Right cardiac atrium (tissue), 5 donors: ENCODE measurements around the gene ADAM19. TPM values are rescaled to one million over a fixed set of nuclear protein-coding genes. Genes with fewer than 3 reads are reported as not detected.

Experiments
- ATAC-seq, 2 donors: fragments of 200-7000 bp; cut with Tn5 transposase; one replicate each; pipeline versions ENCODE4 v1.8.0 to v1.9.1; 2020; ENCODE audit warnings: moderate library complexity in 2 of 2, mild to moderate bottlenecking in 1 of 2
- DNase-seq, 3 donors: peaks; one replicate each; pipeline ENCODE4 v3.0.0-alpha.2; 2020
- H3K27ac ChIP-seq: one replicate; pipeline ENCODE4 v1.5.1; 2013; ENCODE audit warnings: mild to moderate bottlenecking, low read length, control low read depth, moderate library complexity
- H3K27me3 ChIP-seq: one replicate; pipeline ENCODE4 v1.6.1; 2013; ENCODE audit not compliant: control insufficient read depth, insufficient read depth
- H3K4me1 ChIP-seq: one replicate; pipeline ENCODE4 v1.6.1; 2013; ENCODE audit warnings: low read length; ENCODE audit not compliant: control insufficient read depth, insufficient read depth
- H3K4me3 ChIP-seq: one replicate; pipeline ENCODE4 v1.5.1; 2013; ENCODE audit warnings: low read length, control low read depth
- H3K9me3 ChIP-seq: one replicate; pipeline ENCODE4 v1.6.1; 2013; ENCODE audit warnings: low read length; ENCODE audit not compliant: control insufficient read depth
- WGBS: extraction: QIAGEN DNeasy Blood & Tissue Kit; methylation state at CpG from one replicate; pipeline ENCODE4 v1.1.7; 2013; 5-methylcytosine and 5-hydroxymethylcytosine counted together
- intact Hi-C, 4 donors: fragments of 100-400 bp; cut with DNase I; formaldehyde crosslinking; loops; one replicate each; pipeline versions ENCODE4 v1.11.0 to v1.14.0; 2022 to 2023
- polyA plus RNA-seq: library from polyadenylated mRNA; stranded (reverse); fragments of 200-250 nt; gene quantifications from one replicate; pipeline ENCODE4 v1.2.3, GENCODE V29; 2013
- total RNA-seq, 4 donors: library from RNA; stranded (reverse); fragmentation: NEBNext Ultra II Directional; extraction: Animal tissue kit (Norgen Biotek cat#: 25700); gene quantifications; one replicate each; pipeline ENCODE4 v1.2.1, GENCODE V29; 2021
- donor health status: healthy with polysubstance abuse.
- donor health status: DM: no; HTN: yes; CAD: no.
- donor health status: DM: no; HTN: no; CAD: no.
- donor health status: DM: no; HTN: yes; CAD: no; lungs with severe emphysema.
- donor health status: DM: yes; HTN: yes; CAD: no.

Gene ADAM19
- total and polyA plus RNA-seq, 5 donors = 10.5 to 60.2 (median 24.0) TPM

DNA sequence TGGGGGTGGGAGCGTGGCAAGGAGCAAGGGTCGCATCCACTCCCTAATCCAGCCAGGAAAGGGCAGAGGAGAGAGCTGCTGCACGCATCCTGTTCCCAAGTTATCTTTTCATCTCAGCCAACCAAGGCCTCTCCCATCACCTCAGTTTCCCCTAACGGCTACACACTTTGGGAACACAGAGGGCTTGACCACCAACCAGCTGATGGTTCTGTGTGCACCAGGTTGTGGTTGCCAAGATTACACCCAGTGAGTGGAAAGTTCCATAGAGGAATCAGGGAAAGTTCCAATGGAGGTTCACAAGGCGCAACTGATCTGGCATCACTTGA, 53.9 kb downstream of the ADAM19 start:
- H3K27me3 ChIP-seq = no peaks in the 10 kb centered on the region
- ATAC-seq (peak in 1 of 2 donors; percentile 50), DNase-seq (no peak)
- H3K4me1 ChIP-seq = peaks cover 5% of the 10 kb centered on the region
- H3K4me3 ChIP-seq = no peak overlapping the region
- H3K27ac ChIP-seq = peak overlapping the region; percentile 5
- 82% methylated on average over 5 of the region's 5 CpGs for WGBS
- no peaks in the 10 kb centered on the region for H3K9me3 ChIP-seq
- intact Hi-C loops = loop anchor here in 2 of 4 donors (5.0 to 10.0 kb wide), 2 partner anchors 41 to 53 kb away; partner anchors contain the start of gene ADAM19 (in 1 of the 2)

DNA sequence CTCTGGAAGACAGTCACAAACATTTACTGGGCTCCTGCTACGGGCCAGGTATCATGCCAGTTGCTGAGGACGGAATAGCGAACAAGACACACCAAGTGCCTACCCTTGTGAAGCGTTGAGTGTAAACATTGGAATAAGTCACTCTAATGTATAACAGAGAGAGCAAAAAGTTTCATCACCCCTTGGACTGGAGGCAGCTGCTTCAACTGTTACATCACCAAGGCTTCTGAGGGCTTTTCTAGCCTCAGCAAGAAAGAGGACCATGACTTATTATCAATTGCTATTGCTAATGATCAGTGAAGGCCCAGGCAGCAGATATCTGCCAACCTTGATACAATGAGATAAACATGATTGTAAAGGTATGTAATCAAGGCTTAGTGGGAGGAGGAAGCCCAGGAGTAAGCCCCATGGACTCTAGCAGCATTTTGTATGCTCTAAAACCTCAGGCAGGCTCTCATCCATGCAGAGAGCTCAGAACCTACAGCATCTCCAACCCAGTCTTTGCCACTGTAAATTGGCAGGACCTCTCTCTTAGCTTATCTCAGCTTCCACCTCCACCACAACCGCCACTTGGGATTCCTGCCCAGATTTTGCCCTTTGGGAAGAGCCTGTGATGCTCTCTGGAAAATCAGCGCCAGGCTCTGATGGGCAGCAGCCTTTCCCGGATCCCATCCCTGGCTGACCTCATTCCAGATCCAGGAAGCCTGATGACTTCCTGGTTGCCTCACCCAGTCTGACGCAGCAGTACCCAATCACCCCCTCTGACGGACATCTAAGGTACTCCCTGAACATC, 54.5 kb downstream of the ADAM19 start:
- 50% methylated on average over 9 of the region's 9 CpGs for WGBS
- Histone ChIP-seq H3K4me1 (peaks cover 8% of the 10 kb centered on the region), H3K4me3 (no peak overlapping the region), H3K9me3 (no peaks in the 10 kb centered on the region), H3K27me3 (no peaks in the 10 kb centered on the region), H3K27ac (peak overlapping the region; percentile 5)
- ATAC-seq (peak; percentile 69 to 87), DNase-seq (peak; percentile 66 to 85 (median 79))
- intact Hi-C loops = loop anchor here in 2 of 4 donors (5.0 to 10.0 kb wide), 2 partner anchors 41 to 54 kb away; partner anchors contain the start of gene ADAM19 (in 1 of the 2)

DNA sequence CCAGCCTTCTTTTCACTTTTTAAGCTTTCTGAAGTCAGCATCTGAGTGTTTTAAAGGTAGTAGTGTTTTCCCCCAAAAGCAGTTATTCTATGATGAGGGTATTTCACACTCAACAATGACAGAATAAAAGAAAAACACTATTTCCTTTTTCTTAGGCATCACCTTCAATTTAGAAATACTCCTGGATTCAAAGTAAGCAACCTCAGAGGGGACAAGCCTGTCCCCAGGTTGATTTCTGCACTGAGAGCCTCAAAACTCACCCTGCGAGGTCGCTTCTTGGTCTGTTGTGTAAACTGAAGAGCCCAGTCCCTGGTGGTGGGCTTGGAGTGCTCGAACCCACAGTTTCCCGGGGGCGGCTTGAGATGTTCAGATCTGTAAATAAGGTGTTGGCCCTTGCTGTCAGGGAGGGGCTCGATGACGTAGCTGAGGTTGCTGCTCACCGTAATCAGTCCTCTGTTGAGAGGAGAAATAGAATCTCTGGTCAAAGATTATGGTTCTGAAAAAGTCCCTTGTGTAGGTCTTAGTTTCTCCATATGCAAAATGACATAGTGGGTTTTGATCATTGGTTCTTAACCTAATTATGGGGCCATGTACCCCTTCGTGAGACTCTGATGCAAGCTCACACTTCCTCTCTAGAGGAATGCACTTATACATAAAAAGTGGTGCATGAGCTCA, 55.9 kb downstream of the ADAM19 start:
- intact Hi-C loops = loop anchor here in 3 of 4 donors (5.0 to 10.0 kb wide), 2 partner anchors 43 to 55 kb away; partner anchors contain the start of gene ADAM19 (in 2 of the 3)
- WGBS = 94% methylated on average over 9 of the region's 9 CpGs
- Histone ChIP-seq H3K9me3 (no peaks in the 10 kb centered on the region), H3K4me3 (no peak overlapping the region), H3K27ac (no peak overlapping the region), H3K27me3 (no peaks in the 10 kb centered on the region), H3K4me1 (peaks cover 9% of the 10 kb centered on the region)
- ATAC-seq (no peak), DNase-seq (no peak)

DNA sequence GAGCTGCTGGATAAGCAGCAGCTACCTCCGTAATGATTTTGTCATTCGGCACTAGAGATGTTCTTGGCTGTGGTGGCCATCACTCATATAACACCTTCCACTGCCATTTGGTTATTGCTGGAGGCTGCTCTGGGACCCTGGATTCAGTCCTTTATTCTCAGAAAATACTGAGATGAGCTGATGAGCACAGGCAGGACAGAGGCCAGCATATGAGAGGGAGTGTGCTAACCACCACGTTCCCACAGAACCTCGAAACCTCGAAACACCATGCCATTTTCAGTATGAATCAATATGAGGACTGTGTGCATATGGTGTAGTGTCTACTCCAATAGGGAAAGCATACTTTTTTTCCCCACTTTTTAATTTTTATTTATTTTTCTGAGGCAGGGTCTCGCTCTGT, 56.6 kb downstream of the ADAM19 start:
- H3K9me3 ChIP-seq = no peaks in the 10 kb centered on the region
- intact Hi-C loops = loop anchor here in 1 of 4 donors (10.0 kb wide), 1 partner anchor 56 kb away; the partner anchor contains the start of gene ADAM19
- H3K27ac ChIP-seq = no peak overlapping the region
- DNase-seq (no peak), ATAC-seq (no peak)
- no peaks in the 10 kb centered on the region for H3K27me3 ChIP-seq
- H3K4me3 ChIP-seq = no peak overlapping the region
- 69% methylated on average over 6 of the region's 6 CpGs for WGBS
- peaks cover 9% of the 10 kb centered on the region for H3K4me1 ChIP-seq

DNA sequence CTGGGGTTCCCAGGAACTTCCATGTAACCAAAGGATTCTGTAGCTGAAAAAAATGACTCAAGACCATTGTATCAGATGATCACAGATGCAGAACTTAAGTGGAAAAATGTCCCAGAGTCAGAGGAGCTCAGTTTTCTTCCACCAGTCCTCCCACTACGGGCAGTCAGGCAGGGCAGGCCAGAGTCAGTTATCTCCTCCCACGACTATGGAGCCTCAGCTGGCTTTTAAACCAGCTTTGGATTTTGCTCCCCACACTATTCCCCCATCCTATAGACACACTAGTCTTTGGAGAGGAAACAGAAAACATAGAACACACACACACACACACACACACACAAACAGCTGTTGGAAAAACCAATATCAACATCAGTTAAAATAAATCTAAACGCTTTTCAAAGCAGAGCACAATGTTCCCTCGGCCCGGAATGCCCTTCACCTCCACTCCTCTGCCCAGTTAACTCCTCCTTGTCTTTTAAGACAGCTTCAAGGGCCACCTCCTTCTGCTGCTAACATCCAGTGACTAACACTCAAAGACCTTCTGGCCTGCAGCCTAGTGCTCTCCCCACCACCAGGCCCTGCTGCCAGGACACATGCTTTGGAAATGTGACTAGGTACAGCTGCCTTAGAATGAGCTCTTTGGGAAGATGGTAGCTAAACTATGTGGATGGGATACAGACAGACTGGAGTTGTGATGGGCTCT, 58.8 kb downstream of the ADAM19 start:
- ATAC-seq (peak; percentile 77 to 80), DNase-seq (peak; percentile 78 to 85 (median 85))
- Histone ChIP-seq H3K27ac (peak overlapping the region; percentile 89), H3K27me3 (no peaks in the 10 kb centered on the region), H3K9me3 (no peaks in the 10 kb centered on the region), H3K4me1 (peaks cover 9% of the 10 kb centered on the region), H3K4me3 (no peak overlapping the region)
- intact Hi-C loops = loop anchor here in 1 of 4 donors (10.0 kb wide), 1 partner anchor 58 kb away; the partner anchor contains the start of gene ADAM19
- 28% methylated on average over 5 of the region's 5 CpGs for WGBS

DNA sequence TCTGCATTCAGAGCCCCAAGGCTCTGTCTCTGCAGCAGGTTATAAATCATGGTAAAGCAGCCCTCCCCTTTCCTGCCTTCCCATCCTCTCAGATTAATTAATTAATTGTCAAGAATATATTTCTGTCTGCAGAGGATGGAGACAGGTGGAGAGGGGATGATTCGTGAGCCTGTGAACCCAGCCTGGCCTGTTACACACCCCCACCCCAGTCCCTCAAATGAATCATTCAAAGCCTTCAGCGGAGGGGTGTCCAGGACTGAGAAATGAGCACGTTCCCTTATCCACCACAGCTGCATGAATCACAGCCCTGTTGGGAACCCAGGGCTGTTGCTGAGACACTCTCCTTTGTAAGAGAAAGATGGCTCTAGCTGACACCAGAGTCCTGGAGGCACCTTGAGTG, 59.6 kb downstream of the ADAM19 start:
- H3K27me3 ChIP-seq = no peaks in the 10 kb centered on the region
- WGBS = 56% methylated on average over 3 of the region's 3 CpGs
- ATAC-seq = peak in 1 of 2 donors; percentile 33
- H3K4me3 ChIP-seq = no peak overlapping the region
- H3K4me1 ChIP-seq = peaks cover 7% of the 10 kb centered on the region
- DNase-seq = no peak
- H3K9me3 ChIP-seq = no peaks in the 10 kb centered on the region
- intact Hi-C loops = loop anchor here in 1 of 4 donors (10.0 kb wide), 1 partner anchor 59 kb away; the partner anchor contains the start of gene ADAM19
- H3K27ac ChIP-seq = peak overlapping the region; percentile 89

DNA sequence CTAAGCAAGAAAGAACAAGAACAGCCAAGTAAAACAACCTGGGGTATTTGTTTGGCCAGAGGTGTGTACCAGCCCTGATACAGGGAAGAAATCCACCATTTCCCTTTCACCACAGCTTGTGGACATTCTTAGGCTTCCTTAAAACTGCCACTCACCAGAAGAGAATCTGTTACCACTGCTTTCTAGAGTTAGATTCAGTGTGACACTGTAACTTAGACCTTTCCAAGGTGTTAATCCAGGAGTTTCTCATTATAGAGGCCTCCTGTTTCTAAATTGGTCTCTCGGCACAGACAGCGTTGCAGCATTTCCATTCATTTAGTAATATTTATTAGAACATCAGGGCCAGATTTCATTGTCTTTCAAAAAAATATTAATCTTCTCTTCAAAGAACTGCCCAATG, 60.6 kb downstream of the ADAM19 start:
- intact Hi-C loops = loop anchor here in 1 of 4 donors (10.0 kb wide), 1 partner anchor 60 kb away; the partner anchor contains the start of gene ADAM19
- H3K27ac ChIP-seq = peak overlapping the region; percentile 42
- ATAC-seq = no peak
- no peak overlapping the region for H3K4me3 ChIP-seq
- H3K4me1 ChIP-seq = peaks cover 7% of the 10 kb centered on the region
- 83% methylated on average over 2 of the region's 2 CpGs for WGBS
- no peaks in the 10 kb centered on the region for H3K27me3 ChIP-seq
- no peaks in the 10 kb centered on the region for H3K9me3 ChIP-seq
- no peak for DNase-seq

DNA sequence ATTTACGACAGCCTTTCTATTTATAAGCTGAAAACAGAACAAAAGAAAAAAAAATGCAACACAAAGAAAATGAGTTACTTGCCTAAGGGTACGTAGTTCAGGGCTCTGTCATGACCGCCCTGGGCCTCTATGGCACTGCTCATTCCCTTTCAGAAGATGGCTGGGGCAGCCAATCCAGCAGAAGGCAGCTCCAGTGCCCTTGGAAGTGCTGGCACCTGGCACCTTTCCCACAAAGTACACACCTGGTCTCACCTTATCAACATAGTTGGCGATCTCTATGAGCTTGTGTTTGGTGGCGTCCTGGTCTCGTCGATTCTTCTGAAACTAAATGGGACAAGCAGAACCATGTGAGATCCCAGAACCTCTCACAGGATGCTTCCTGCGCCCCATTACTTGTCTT, 62.4 kb downstream of the ADAM19 start:
- 94% methylated on average over 8 of the region's 8 CpGs for WGBS
- intact Hi-C loops = loop anchor here in 2 of 4 donors (2.0 to 10.0 kb wide), 2 partner anchors 50 to 62 kb away; partner anchors contain the start of gene ADAM19 (in 1 of the 2)
- no peak overlapping the region for H3K27ac ChIP-seq

DNA sequence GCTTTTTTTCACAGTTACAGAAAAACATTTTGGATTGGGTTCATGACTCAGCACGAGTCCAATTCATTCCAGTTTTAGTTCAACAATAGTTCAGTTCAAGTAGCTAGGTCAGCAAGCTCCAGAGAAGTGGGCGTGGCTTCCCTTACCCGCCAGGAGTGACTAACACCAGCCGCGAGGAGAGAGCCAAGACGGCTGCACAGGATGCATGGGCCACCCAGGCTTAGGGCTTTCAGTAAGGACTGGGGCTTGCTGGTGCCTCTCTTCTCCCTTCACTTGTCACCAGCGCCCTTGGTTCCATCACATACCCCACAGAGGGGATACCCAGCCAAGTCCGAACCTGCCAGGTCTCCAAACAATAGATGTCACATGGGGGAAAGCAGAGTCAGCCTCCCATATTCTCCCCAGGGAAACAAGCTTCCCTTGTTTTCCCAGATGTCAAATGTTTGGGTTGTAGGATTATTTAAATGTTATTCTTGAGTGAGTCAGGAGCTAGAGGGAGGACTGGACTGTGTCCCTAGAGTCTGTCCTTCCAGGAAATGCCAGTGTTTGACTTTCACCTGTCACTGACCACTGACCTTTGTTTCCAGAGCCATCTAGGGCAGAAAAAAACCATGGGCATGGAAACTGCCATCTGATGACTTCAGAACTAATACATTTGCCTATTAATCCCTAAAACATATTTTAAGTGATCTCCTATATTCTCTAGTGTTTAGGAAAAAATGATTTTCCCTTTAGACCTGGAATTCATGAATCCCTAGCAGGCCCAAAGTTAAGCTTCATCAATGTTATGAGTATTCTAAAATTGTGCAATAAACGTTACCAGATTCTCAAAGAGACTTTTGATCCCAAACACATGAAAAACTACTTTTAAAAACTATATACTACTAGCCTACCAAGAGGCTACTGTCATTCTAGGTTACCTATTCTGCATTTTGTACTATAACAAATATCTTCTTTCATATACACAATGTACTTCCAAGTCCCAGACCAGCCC, 63.6 kb downstream of the ADAM19 start:
- Histone ChIP-seq H3K27me3 (no peaks in the 10 kb centered on the region), H3K27ac (peak overlapping the region; percentile 87), H3K9me3 (no peaks in the 10 kb centered on the region), H3K4me1 (peaks cover 11% of the 10 kb centered on the region), H3K4me3 (no peak overlapping the region)
- peak; percentile 96 for ATAC-seq
- intact Hi-C loops = loop anchor here in 2 of 4 donors (2.0 to 10.0 kb wide), 2 partner anchors 51 to 63 kb away; partner anchors contain the start of gene ADAM19 (in 1 of the 2)
- 21% methylated on average over 9 of the region's 9 CpGs for WGBS
- peak; percentile 95 to 98 (median 97) for DNase-seq

More for the DNA sequence above, 62.4 kb downstream of the ADAM19 start:
- Histone ChIP-seq H3K4me3 (no peak overlapping the region), H3K9me3 (no peaks in the 10 kb centered on the region), H3K27me3 (no peaks in the 10 kb centered on the region), H3K4me1 (peaks cover 7% of the 10 kb centered on the region)
- no peak for ATAC-seq
- no peak for DNase-seq
